Endodermal cell (in vitro differentiated cells): ENCODE data around the gene BUB3. TPM values are rescaled to one million over a fixed set of nuclear protein-coding genes. Genes with fewer than 3 reads are reported as not detected.

Experiments used
- DNase-seq: peaks from one replicate; pipeline ENCODE4 v3.0.0-alpha.2; 2017
- H3K27ac ChIP-seq: 2 replicates; pipeline ENCODE4 v1.5.1; 2013; ENCODE audit warnings: mild to moderate bottlenecking, low read depth, low read length, moderate library complexity
- H3K27me3 ChIP-seq: 2 replicates; pipeline ENCODE4 v1.6.1; 2013; ENCODE audit warnings: mild to moderate bottlenecking, low read length, moderate library complexity; ENCODE audit not compliant: insufficient read depth, control insufficient read depth, poor library complexity, severe bottlenecking
- H3K36me3 ChIP-seq: 2 replicates; pipeline ENCODE4 v1.7.0; 2013; ENCODE audit warnings: mild to moderate bottlenecking, low read length, moderate library complexity; ENCODE audit not compliant: control insufficient read depth, insufficient read depth
- H3K4me1 ChIP-seq: one replicate; pipeline ENCODE4 v1.7.0; 2013; ENCODE audit warnings: low read length; ENCODE audit not compliant: control insufficient read depth, insufficient read depth
- H3K4me3 ChIP-seq: 2 replicates; pipeline ENCODE4 v1.5.1; 2013; ENCODE audit warnings: mild to moderate bottlenecking, low read length, moderate library complexity
- H3K9ac ChIP-seq: 2 replicates; pipeline ENCODE4 v1.6.1; 2013; ENCODE audit warnings: mild to moderate bottlenecking, low read length, moderate library complexity; ENCODE audit not compliant: poor library complexity, severe bottlenecking; ENCODE audit errors: extremely low read depth
- H3K9me3 ChIP-seq: 2 replicates; pipeline ENCODE4 v1.6.1; 2013; ENCODE audit warnings: mild to moderate bottlenecking, low read length, moderate library complexity; ENCODE audit not compliant: control insufficient read depth
- H3K27ac Mint-ChIP-seq: 2 replicates; pipeline ENCODE4 v1.8.0; 2020; ENCODE audit warnings: mixed read lengths
- H3K27me3 Mint-ChIP-seq: 2 replicates; pipeline ENCODE4 v1.8.0; 2021; ENCODE audit warnings: mild to moderate bottlenecking, mixed read lengths; ENCODE audit not compliant: insufficient read depth
- H3K36me3 Mint-ChIP-seq: 2 replicates; pipeline ENCODE4 v1.8.0; 2020; ENCODE audit warnings: low read depth, mixed read lengths
- H3K4me1 Mint-ChIP-seq: 2 replicates; pipeline ENCODE4 v1.8.0; 2020; ENCODE audit warnings: mixed read lengths
- H3K4me3 Mint-ChIP-seq: 2 replicates; pipeline ENCODE4 v1.8.0; 2020; ENCODE audit warnings: mild to moderate bottlenecking, moderate library complexity, mixed read lengths
- H3K9me3 Mint-ChIP-seq: 2 replicates; pipeline ENCODE4 v1.8.0; 2020; ENCODE audit warnings: mild to moderate bottlenecking, mixed read lengths
- CTCF ChIP-seq: fragments of 200-600 bp; sonication (generic); conservative IDR thresholded peaks from 2 replicates; pipeline ENCODE4 v1.5.0; 2021; ENCODE audit warnings: antibody characterized with exemption, mild to moderate bottlenecking
- WGBS, 2 experiments: methylation state at CpG; one replicate each; pipeline versions ENCODE4 v1.1.5 to v1.1.7; 2013; ENCODE audit warnings: missing lambda C conversion rate in 2 of 2, mixed read lengths in 1 of 2; ENCODE audit not compliant: insufficient coverage in 1 of 2, insufficient read length in 1 of 2; 5-methylcytosine and 5-hydroxymethylcytosine counted together
- total RNA-seq, 2 donors: library from RNA; stranded (reverse); fragmentation: NEBNext Ultra II Directional in 1 of 2; extraction: Animal tissue kit (Norgen Biotek cat#: 25700) in 1 of 2; gene quantifications; 2 replicates in 1 of 2; 3 replicates in 1 of 2; pipeline ENCODE4 v1.2.1, GENCODE V29; 2021

BUB3 gene
- total RNA-seq, 2 donors from 2014 or later: 113 to 130 TPM

GRCh38 chr10:123141791-123142700, 12.2 kb upstream of the BUB3 start:
- H3K36me3 Mint-ChIP-seq: no peaks in the 10 kb centered on the region
- Histone ChIP-seq H3K9me3 (no peaks in the 10 kb centered on the region), H3K4me3 (no peak overlapping the region), H3K9ac (no peak overlapping the region), H3K4me1 (peaks cover 13% of the 10 kb centered on the region), H3K27ac (no peak overlapping the region), H3K27me3 (peaks cover 100% of the 10 kb centered on the region), H3K36me3 (no peaks in the 10 kb centered on the region)
- no peak for TF ChIP-seq CTCF
- H3K27ac Mint-ChIP-seq: no peak overlapping the region
- peaks cover 99% of the 10 kb centered on the region for H3K27me3 Mint-ChIP-seq
- peaks cover 20% of the 10 kb centered on the region for H3K4me1 Mint-ChIP-seq
- 6 to 10% methylated on average over 13 to 38 of the region's 38 CpGs for WGBS, 2 experiments
- no peak overlapping the region for H3K4me3 Mint-ChIP-seq
- peak; percentile 53 for DNase-seq
- H3K9me3 Mint-ChIP-seq: no peaks in the 10 kb centered on the region

GRCh38 chr10:123142701-123143161, 11.5 kb upstream of the BUB3 start:
- H3K4me1 Mint-ChIP-seq: peaks cover 22% of the 10 kb centered on the region
- peak; percentile 39 for TF ChIP-seq CTCF
- no peaks in the 10 kb centered on the region for H3K9me3 Mint-ChIP-seq
- Histone ChIP-seq H3K9ac (no peak overlapping the region), H3K27ac (no peak overlapping the region), H3K9me3 (no peaks in the 10 kb centered on the region), H3K4me1 (peaks cover 8% of the 10 kb centered on the region), H3K27me3 (peaks cover 100% of the 10 kb centered on the region), H3K4me3 (no peak overlapping the region), H3K36me3 (no peaks in the 10 kb centered on the region)
- 3 to 4% methylated on average over 10 to 33 of the region's 33 CpGs for WGBS, 2 experiments
- no peak overlapping the region for H3K4me3 Mint-ChIP-seq
- peak; percentile 70 for DNase-seq
- no peaks in the 10 kb centered on the region for H3K36me3 Mint-ChIP-seq
- H3K27ac Mint-ChIP-seq: no peak overlapping the region
- peaks cover 99% of the 10 kb centered on the region for H3K27me3 Mint-ChIP-seq

GRCh38 chr10:123143162-123143824, 10.9 kb upstream of the BUB3 start:
- Histone ChIP-seq H3K4me1 (peaks cover 8% of the 10 kb centered on the region), H3K9ac (no peak overlapping the region), H3K36me3 (no peaks in the 10 kb centered on the region), H3K27ac (no peak overlapping the region), H3K27me3 (peaks cover 100% of the 10 kb centered on the region), H3K4me3 (no peak overlapping the region), H3K9me3 (no peaks in the 10 kb centered on the region)
- TF ChIP-seq CTCF: no peak
- no peaks in the 10 kb centered on the region for H3K9me3 Mint-ChIP-seq
- 3 to 6% methylated on average over 12 to 33 of the region's 33 CpGs for WGBS, 2 experiments
- H3K27ac Mint-ChIP-seq: no peak overlapping the region
- no peak overlapping the region for H3K4me3 Mint-ChIP-seq
- peaks cover 99% of the 10 kb centered on the region for H3K27me3 Mint-ChIP-seq
- H3K4me1 Mint-ChIP-seq: peaks cover 22% of the 10 kb centered on the region
- no peaks in the 10 kb centered on the region for H3K36me3 Mint-ChIP-seq
- peak; percentile 65 for DNase-seq
